GM12874 (cell line): ENCODE results near the gene DYNLT4.

Source experiments
- TF ChIP-seq, protein P1 (sequence below): IDR thresholded peaks from 2 replicates; pipeline ENCODE4 v1.5.1; 2011; ENCODE audit warnings: low read depth, mild to moderate bottlenecking, control low read depth, low read length, moderate library complexity; ENCODE audit not compliant: insufficient read depth

The DYNLT4 gene

GRCh38 chr1:44819608-44820327 is 12.6 kb upstream of the DYNLT4 start:
- TF ChIP-seq, protein P1, sequence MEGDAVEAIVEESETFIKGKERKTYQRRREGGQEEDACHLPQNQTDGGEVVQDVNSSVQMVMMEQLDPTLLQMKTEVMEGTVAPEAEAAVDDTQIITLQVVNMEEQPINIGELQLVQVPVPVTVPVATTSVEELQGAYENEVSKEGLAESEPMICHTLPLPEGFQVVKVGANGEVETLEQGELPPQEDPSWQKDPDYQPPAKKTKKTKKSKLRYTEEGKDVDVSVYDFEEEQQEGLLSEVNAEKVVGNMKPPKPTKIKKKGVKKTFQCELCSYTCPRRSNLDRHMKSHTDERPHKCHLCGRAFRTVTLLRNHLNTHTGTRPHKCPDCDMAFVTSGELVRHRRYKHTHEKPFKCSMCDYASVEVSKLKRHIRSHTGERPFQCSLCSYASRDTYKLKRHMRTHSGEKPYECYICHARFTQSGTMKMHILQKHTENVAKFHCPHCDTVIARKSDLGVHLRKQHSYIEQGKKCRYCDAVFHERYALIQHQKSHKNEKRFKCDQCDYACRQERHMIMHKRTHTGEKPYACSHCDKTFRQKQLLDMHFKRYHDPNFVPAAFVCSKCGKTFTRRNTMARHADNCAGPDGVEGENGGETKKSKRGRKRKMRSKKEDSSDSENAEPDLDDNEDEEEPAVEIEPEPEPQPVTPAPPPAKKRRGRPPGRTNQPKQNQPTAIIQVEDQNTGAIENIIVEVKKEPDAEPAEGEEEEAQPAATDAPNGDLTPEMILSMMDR, result no peak

GRCh38 chr1:44819196-44819607 is 12.1 kb upstream of the DYNLT4 start:
- TF ChIP-seq, protein P1, result no peak

DNA sequence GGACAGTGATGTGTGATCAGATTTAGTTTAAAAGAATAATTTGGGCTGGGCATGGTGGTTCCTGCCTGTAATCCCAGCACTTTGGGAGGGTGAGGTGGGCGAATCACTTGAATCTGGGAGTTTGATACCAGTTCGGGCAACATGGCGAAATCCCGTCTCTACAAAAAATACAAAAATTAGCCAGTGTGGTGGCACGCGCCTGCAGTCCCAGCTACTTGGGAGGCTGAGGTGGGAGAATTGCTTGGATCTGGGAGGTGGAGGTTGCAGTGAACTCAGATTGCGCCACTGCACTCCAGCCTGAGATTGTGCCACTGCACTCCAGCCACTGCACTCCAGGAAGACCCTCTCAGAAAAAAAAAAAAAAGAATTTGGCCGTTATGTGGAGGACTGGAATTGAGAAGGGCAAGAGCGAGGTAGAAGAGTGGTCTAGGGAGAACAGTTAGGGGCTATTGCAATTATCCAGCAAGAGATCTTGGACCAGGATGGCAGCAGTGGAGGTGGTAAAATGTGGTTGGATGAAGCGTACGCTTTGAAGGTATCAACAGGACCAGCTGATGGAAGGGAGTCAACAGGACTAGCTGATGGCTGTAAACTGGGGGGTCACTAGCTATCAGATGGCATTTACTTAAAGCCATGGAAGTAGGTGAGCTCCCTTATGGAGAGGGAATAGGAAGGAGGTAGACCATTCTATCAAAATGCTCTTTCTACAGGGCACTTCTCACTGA is 10.8 kb upstream of the DYNLT4 start:
- TF ChIP-seq, protein P1, result no peak

GRCh38 chr1:44817307-44817706 is 10.2 kb upstream of the DYNLT4 start:
- TF ChIP-seq, protein P1, result no peak

DNA sequence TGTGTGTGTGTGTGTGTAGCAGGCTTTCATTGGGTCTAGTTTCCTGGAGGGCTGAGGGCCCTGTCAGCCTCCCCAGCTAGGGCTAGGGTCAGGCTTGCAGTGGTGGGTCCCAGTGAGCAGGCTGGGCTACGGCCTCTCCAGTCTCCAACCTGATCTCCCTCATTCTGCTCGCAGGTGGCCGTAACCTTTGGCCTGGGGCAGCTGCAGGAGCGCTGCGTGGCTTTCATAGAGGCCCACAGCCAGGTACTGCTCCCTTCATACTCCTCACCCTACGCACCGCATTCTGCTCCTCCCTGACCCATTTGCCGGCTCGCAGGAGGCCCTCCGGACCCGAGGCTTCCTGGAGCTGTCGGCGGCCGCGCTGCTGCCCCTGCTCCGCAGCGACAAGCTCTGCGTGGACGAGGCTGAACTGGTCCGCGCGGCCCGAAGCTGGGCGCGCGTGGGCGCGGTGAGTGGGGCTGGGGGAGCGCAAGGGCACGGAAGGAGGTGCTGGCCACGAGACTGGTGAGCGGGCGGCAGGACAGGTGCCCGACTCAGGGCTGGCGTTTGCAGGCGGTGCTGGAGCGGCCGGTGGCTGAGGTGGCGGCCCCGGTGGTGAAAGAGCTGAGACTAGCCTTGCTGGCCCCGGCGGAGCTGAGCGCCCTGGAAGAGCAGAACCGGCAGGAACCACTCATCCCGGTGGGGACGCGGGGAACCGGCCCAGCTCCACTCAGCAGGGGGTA is 5.8 kb upstream of the DYNLT4 start:
- TF ChIP-seq, protein P1, result no peak

DNA sequence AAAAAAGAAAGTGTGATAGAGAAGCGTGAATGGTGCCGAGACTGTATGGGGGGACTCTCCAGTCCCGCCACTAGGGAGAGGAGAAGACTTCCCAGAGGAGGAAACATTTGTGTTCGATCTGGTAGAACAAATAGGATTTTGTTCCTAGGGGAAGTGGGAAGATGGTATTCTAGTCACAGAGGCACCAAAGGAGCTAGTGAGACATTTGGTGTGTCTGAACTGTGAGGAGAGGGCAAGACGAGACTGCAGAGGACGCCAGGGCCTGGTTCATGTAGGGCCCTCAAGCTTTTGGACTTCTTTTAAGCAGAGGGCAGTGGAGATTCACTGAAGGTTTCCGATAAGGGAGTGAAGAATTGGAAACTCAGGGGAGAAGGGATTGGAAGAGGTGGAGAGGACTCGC is 4.1 kb upstream of the DYNLT4 start:
- TF ChIP-seq, protein P1, result no peak

DNA sequence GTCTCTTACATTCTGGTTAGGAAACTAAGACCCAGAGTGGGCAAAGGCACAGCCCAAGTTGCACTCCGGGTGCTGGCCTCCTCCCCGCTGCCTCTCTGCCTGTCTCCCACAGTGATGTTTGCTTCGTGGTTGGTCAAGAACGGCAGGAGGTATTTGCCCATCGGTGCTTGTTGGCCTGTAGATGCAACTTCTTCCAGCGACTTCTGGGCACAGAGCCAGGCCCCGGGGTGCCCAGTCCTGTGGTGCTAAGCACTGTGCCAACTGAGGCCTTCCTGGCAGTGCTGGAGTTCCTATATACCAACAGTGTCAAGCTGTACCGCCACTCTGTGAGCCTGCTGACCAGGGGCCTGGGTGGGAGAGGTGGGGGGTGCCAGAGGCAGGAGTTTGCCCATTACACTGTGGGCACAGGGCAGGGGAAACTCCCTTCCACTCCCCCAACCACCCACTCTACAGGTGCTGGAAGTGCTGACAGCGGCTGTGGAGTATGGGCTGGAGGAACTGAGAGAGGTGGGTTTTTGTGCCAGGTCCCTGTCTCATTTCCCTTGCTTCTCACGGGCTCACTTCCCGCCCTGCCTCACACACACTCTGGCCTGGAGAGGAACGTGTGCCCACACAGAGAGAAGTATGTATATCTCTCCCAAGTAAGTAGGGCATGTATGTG is 3.1 kb upstream of the DYNLT4 start:
- TF ChIP-seq, protein P1, result no peak
